IPS DF 6.9 (cell line): Measurements from ENCODE around the gene IQGAP1.

Experiments used
- DNase-seq: peaks from one replicate; pipeline ENCODE4 v3.0.0-alpha.2; 2013; ENCODE audit warnings: low read depth, low spot score
- H3K27ac ChIP-seq: one replicate; pipeline ENCODE4 v1.5.1; 2013; ENCODE audit warnings: low read length, control low read depth
- H3K27me3 ChIP-seq: 2 replicates; pipeline ENCODE4 v1.6.1; 2013; ENCODE audit warnings: mild to moderate bottlenecking, low read length; ENCODE audit not compliant: control insufficient read depth, insufficient read depth
- H3K36me3 ChIP-seq: 2 replicates; pipeline ENCODE4 v1.6.1; 2013; ENCODE audit warnings: low read length; ENCODE audit not compliant: control insufficient read depth, insufficient read depth
- H3K4me1 ChIP-seq: 2 replicates; pipeline ENCODE4 v1.6.1; 2013; ENCODE audit warnings: low read length; ENCODE audit not compliant: control insufficient read depth, insufficient read depth
- H3K4me3 ChIP-seq: 2 replicates; pipeline ENCODE4 v1.5.1; 2013; ENCODE audit warnings: mild to moderate bottlenecking, low read length
- H3K9me3 ChIP-seq: 2 replicates; pipeline ENCODE4 v1.6.1; 2013; ENCODE audit warnings: low read length, inconsistent platforms; ENCODE audit not compliant: control insufficient read depth, insufficient read depth
- WGBS: extraction: QIAGEN DNeasy Blood & Tissue Kit; methylation state at CpG from one replicate; pipeline ENCODE4 v1.1.7; 2013; ENCODE audit warnings: mixed read lengths, missing lambda C conversion rate; ENCODE audit not compliant: insufficient read length, insufficient coverage; 5-methylcytosine and 5-hydroxymethylcytosine counted together

Gene IQGAP1

GRCh38 chr15:90436952-90437351 is 48.9 kb downstream of the IQGAP1 start:
- Histone ChIP-seq H3K27me3 (no peaks in the 10 kb centered on the region), H3K4me1 (no peaks in the 10 kb centered on the region), H3K36me3 (no peaks in the 10 kb centered on the region; the same call in 1 of the 2 replicates), H3K4me3 (no peak overlapping the region), H3K9me3 (no peaks in the 10 kb centered on the region), H3K27ac (no peak overlapping the region)
- DNase-seq: no peak
- WGBS: no CpG with 5 or more reads among the region's 4 CpGs

DNA sequence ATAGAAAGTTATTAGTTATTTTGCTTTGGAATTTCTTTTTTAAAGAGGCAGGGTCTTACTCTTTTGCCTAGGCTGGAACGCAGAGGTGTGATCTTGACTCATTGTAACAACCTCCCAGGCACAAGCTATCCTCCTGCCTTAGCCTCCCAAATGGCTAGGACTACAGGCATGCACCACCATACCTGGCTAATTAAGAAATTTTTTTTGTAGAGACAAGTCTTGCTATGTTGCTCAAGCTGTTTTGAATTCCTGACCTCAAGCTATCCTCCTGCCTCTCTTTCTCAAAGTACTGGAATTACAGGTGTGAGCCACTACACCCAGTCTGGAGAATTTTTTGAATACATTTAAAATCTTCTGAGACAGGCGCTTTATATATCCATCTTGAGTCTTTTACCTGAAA is 49.5 kb downstream of the IQGAP1 start:
- no peak for DNase-seq
- H3K36me3 ChIP-seq: no peaks in the 10 kb centered on the region; the same call in 1 of the 2 replicates
- no peak overlapping the region for H3K27ac ChIP-seq
- H3K4me3 ChIP-seq: no peak overlapping the region
- H3K4me1 ChIP-seq: no peaks in the 10 kb centered on the region
- no CpG with 5 or more reads among the region's 2 CpGs for WGBS
- no peaks in the 10 kb centered on the region for H3K9me3 ChIP-seq
- no peaks in the 10 kb centered on the region for H3K27me3 ChIP-seq

- no peaks in the 10 kb centered on the region for H3K4me1 ChIP-seq
- no peaks in the 10 kb centered on the region for H3K9me3 ChIP-seq
- no CpG with 5 or more reads among the region's 2 CpGs for WGBS
Measured at GRCh38 chr15:90439946-90440345, 51.9 kb downstream of the IQGAP1 start.

DNA sequence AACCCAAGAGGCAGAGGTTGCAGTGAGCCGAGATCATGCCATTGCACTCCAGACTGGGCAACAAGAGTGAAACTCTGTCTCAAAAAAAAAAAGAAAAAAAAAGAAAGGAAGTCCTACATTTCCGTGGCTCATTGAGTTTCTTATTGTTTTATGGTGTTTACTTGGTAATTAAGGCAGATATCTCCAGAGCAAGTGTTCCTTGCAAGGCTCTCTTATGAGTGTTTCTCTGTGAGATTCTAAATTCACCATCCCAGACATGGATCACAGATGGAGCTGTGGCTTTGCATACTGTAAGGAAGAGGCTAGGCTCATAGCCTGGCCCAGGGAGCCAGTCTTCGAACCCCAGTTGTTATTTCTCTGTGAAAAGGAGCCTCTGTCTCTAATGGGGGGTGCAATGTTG is 53.0 kb downstream of the IQGAP1 start:
- Histone ChIP-seq H3K36me3 (peaks cover 4% of the 10 kb centered on the region; the same call in 1 of the 2 replicates), H3K27ac (no peak overlapping the region)
- WGBS: no CpG with 5 or more reads among the region's 3 CpGs

More at GRCh38 chr15:90439946-90440345, 51.9 kb downstream of the IQGAP1 start:
- H3K4me3 ChIP-seq: no peak overlapping the region
- no peak for DNase-seq
- peaks cover 4% of the 10 kb centered on the region; the same call in 1 of the 2 replicates for H3K36me3 ChIP-seq
- H3K27ac ChIP-seq: no peak overlapping the region
- H3K27me3 ChIP-seq: no peaks in the 10 kb centered on the region

GRCh38 chr15:90442423-90442822 is 54.4 kb downstream of the IQGAP1 start:
- DNase-seq: no peak
- H3K36me3 ChIP-seq: peaks cover 4% of the 10 kb centered on the region; the same call in 1 of the 2 replicates
- no peaks in the 10 kb centered on the region for H3K9me3 ChIP-seq
- H3K4me3 ChIP-seq: no peak overlapping the region
- no peaks in the 10 kb centered on the region for H3K4me1 ChIP-seq
- no peaks in the 10 kb centered on the region for H3K27me3 ChIP-seq
- WGBS: no CpG with 5 or more reads among the region's 5 CpGs
- H3K27ac ChIP-seq: no peak overlapping the region

More for the DNA sequence above, 53.0 kb downstream of the IQGAP1 start:
- Histone ChIP-seq H3K9me3 (no peaks in the 10 kb centered on the region), H3K4me1 (no peaks in the 10 kb centered on the region), H3K27me3 (no peaks in the 10 kb centered on the region), H3K4me3 (no peak overlapping the region)
- DNase-seq: no peak

- no peak for DNase-seq
- no peaks in the 10 kb centered on the region for H3K27me3 ChIP-seq
- H3K9me3 ChIP-seq: no peaks in the 10 kb centered on the region
- WGBS: no CpG with 5 or more reads among the region's 4 CpGs
- peaks cover 11% of the 10 kb centered on the region; the same call in 1 of the 2 replicates for H3K36me3 ChIP-seq
- H3K4me3 ChIP-seq: no peak overlapping the region
- no peak overlapping the region for H3K27ac ChIP-seq
- H3K4me1 ChIP-seq: peaks cover 6% of the 10 kb centered on the region; the same call in 1 of the 2 replicates
Measured at GRCh38 chr15:90449206-90449735, 61.2 kb downstream of the IQGAP1 start.

DNA sequence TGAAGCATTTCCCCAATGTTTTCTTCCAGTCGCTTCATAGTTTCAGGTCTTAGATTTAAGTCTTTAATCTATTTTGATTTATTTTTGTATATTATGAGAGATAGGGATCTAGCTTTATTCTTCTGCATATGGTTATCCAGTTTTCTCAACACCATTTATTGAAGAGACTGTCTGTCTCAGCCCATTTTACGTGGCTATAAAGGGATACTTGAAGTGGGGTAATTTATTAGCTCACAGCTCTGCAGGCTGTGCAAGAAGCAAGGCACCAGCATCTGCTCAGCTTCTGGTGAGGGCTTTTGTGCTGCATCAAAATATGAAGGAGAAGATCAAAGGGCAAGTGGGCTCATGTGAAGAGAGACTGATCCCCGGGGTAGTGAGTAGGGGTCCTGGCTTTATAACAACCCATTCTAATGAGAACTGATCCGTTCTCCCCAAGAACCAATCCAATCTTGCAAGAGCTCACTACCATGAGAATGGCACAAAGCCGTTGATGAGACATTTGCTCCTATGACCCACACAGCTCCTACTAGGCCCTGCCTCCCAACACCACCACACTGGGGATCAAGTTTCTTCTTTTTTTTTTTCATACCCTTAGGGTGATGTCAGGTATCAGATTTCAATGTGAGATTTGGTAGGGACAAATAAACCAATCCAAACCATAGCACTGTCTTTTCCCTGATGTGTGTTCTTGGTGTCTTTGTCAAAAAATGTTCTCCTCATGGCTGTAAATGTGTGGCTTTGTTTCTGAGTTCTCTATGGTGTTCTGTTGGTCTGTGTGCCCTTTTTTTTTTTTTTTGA is 63.2 kb downstream of the IQGAP1 start:
- Histone ChIP-seq H3K4me1 (peaks cover 6% of the 10 kb centered on the region; the same call in 1 of the 2 replicates), H3K9me3 (no peaks in the 10 kb centered on the region), H3K4me3 (no peak overlapping the region), H3K36me3 (peaks cover 11% of the 10 kb centered on the region; the same call in 1 of the 2 replicates), H3K27me3 (no peaks in the 10 kb centered on the region), H3K27ac (no peak overlapping the region)
- peak; percentile 18 for DNase-seq
- no CpG with 5 or more reads among the region's 5 CpGs for WGBS

- no peaks in the 10 kb centered on the region for H3K27me3 ChIP-seq
- no CpG with 5 or more reads among the region's 5 CpGs for WGBS
- no peak for DNase-seq
- peaks cover 3% of the 10 kb centered on the region; the same call in 1 of the 2 replicates for H3K4me1 ChIP-seq
- H3K27ac ChIP-seq: no peak overlapping the region
- no peak overlapping the region for H3K4me3 ChIP-seq
- H3K9me3 ChIP-seq: no peaks in the 10 kb centered on the region
- peaks cover 9% of the 10 kb centered on the region; the same call in 1 of the 2 replicates for H3K36me3 ChIP-seq
Measured at GRCh38 chr15:90456236-90456635, 68.2 kb downstream of the IQGAP1 start.

GRCh38 chr15:90458061-90458460 is 70.0 kb downstream of the IQGAP1 start:
- no peaks in the 10 kb centered on the region for H3K9me3 ChIP-seq
- H3K27ac ChIP-seq: no peak overlapping the region
- no peaks in the 10 kb centered on the region for H3K27me3 ChIP-seq
- DNase-seq: no peak
- H3K36me3 ChIP-seq: peaks cover 2% of the 10 kb centered on the region; the same call in 1 of the 2 replicates
- no peak overlapping the region for H3K4me3 ChIP-seq
- no CpG with 5 or more reads among the region's 4 CpGs for WGBS
- no peaks in the 10 kb centered on the region; the same call in 1 of the 2 replicates for H3K4me1 ChIP-seq

- WGBS: no CpG with 5 or more reads among the region's 4 CpGs
- Histone ChIP-seq H3K27ac (no peak overlapping the region), H3K4me1 (no peaks in the 10 kb centered on the region; the same call in 1 of the 2 replicates), H3K27me3 (no peaks in the 10 kb centered on the region), H3K4me3 (no peak overlapping the region), H3K9me3 (no peaks in the 10 kb centered on the region), H3K36me3 (peaks cover 2% of the 10 kb centered on the region; the same call in 1 of the 2 replicates)
- no peak for DNase-seq
Measured at GRCh38 chr15:90459368-90459767, 71.3 kb downstream of the IQGAP1 start.
